HCT116 (cell line): Measurements from ENCODE around the gene PDCD2L. TPM values are rescaled to one million over a fixed set of nuclear protein-coding genes. Genes with fewer than 3 reads are reported as not detected.

ENCODE experiments used
- ATAC-seq: fragments of 200-7000 bp; cut with Tn5 transposase; 2 replicates; pipeline ENCODE4 v1.9.1; 2020; ENCODE audit warnings: mild to moderate bottlenecking, moderate library complexity
- BruUV-seq: library from RNA; stranded (reverse); fragments of 400-500 nt; replicated peaks from 2 replicates; lab custom pipeline; 2021; lab: Mats Ljungman, UMichigan
- CTCF ChIA-PET: fragments of 300-600 bp; sonication (Branson Sonifier 250); formaldehyde crosslinking; loops from one replicate; lab custom pipeline; 2021; ENCODE audit warnings: antibody characterized with exemption; lab: Charles Lee
- POLR2A ChIA-PET: fragments of 300-600, 350-600 bp; sonication (Branson Sonifier 250); formaldehyde crosslinking; loops from one replicate; lab custom pipeline; 2021; ENCODE audit warnings: antibody characterized with exemption; lab: Charles Lee
- RAD21 ChIA-PET, 2 experiments: fragments of 300-600 bp; sonication (Branson Sonifier 250); formaldehyde crosslinking; loops; one replicate each; lab custom pipeline; 2023; ENCODE audit warnings: low total read pairs in 2 of 2; ENCODE audit not compliant: uncharacterized antibody in 2 of 2, unreplicated experiment in 2 of 2, low non-redundant PET in 1 of 2; lab: Charles Lee
- DNase-seq: peaks from one replicate; pipeline ENCODE4 v3.0.0-alpha.2; 2010; ENCODE audit warnings: low read depth, low spot score
- H2AFZ ChIP-seq: fragments of 200-600 bp; shearing (Covaris generic), sonication (generic); 2 replicates; pipeline ENCODE4 v1.6.1; 2017; ENCODE audit warnings: low read depth, mixed run types, mixed read lengths, antibody characterized with exemption, low read length; ENCODE audit not compliant: poor library complexity, severe bottlenecking
- H3K27ac ChIP-seq: 2 replicates; pipeline ENCODE4 v1.5.1; 2012; ENCODE audit warnings: low read depth, low read length
- H3K27me3 ChIP-seq: fragments of 200-600 bp; sonication (generic); 2 replicates; pipeline ENCODE4 v1.6.1; 2016; ENCODE audit warnings: mixed run types, low read length, mixed read lengths; ENCODE audit not compliant: insufficient read depth
- H3K36me3 ChIP-seq, 2 experiments: fragments of 200-500 bp in 1 of 2; fragments of 200-600 bp in 1 of 2; sonication (Bioruptor generic) in 1 of 2; sonication (generic) in 1 of 2; 2 replicates each; pipeline versions ENCODE4 v1.5.1 to v1.6.1; 2014 to 2016; ENCODE audit warnings: low read length in 2 of 2, inconsistent platforms in 1 of 2, mixed read lengths in 1 of 2, mixed run types in 1 of 2; ENCODE audit not compliant: insufficient read depth in 2 of 2, control insufficient read depth in 1 of 2
- H3K4me1 ChIP-seq, 2 experiments: fragments of 200-600 bp in 1 of 2; sonication (generic) in 1 of 2; 2 replicates each; pipeline versions ENCODE4 v1.5.1 to v1.6.1; 2012 to 2017; ENCODE audit warnings: low read length in 2 of 2, inconsistent platforms in 1 of 2, mild to moderate bottlenecking in 1 of 2, mixed read lengths in 1 of 2, mixed run types in 1 of 2, moderate library complexity in 1 of 2; ENCODE audit not compliant: insufficient read depth in 2 of 2, control insufficient read depth in 1 of 2
- H3K4me2 ChIP-seq: fragments of 200-600 bp; sonication (generic); 2 replicates; pipeline ENCODE4 v1.6.1; 2017; ENCODE audit warnings: mixed run types, low read length, mixed read lengths
- H3K4me3 ChIP-seq, 2 experiments: fragments of 200-600 bp in 1 of 2; sonication (generic) in 1 of 2; replicated peaks in 1 of 2; 2 replicates each; pipeline ENCODE4 v1.5.1; 2011 to 2016; ENCODE audit warnings: low read length in 2 of 2, control low read depth in 1 of 2, low read depth in 1 of 2, mild to moderate bottlenecking in 1 of 2, mixed read lengths in 1 of 2, mixed run types in 1 of 2
- H3K79me2 ChIP-seq: fragments of 200-600 bp; sonication (generic); 2 replicates; pipeline ENCODE4 v1.6.1; 2017; ENCODE audit warnings: mild to moderate bottlenecking, mixed run types, low read length, moderate library complexity, mixed read lengths; ENCODE audit not compliant: insufficient read depth
- H3K9ac ChIP-seq: fragments of 200-600 bp; sonication (generic); 2 replicates; pipeline ENCODE4 v1.6.1; 2016; ENCODE audit warnings: low read length, mixed read lengths
- H3K9me2 ChIP-seq: fragments of 200-600 bp; sonication (generic), shearing (Covaris generic); 2 replicates; pipeline ENCODE4 v1.6.1; 2017; ENCODE audit warnings: mixed run types, mild to moderate bottlenecking, moderate library complexity; ENCODE audit not compliant: insufficient read depth
- H3K9me3 ChIP-seq, 2 experiments: fragments of 200-500 bp in 1 of 2; fragments of 200-600 bp in 1 of 2; sonication (Bioruptor generic) in 1 of 2; sonication (generic) in 1 of 2; 2 replicates each; pipeline ENCODE4 v1.6.1; 2014 to 2017; ENCODE audit warnings: low read length in 2 of 2, mixed read lengths in 2 of 2, inconsistent platforms in 1 of 2, low read depth in 1 of 2, mild to moderate bottlenecking in 1 of 2, mixed run types in 1 of 2, moderate library complexity in 1 of 2; ENCODE audit not compliant: control insufficient read depth in 1 of 2, insufficient read depth in 1 of 2
- H4K20me1 ChIP-seq: fragments of 200-600 bp; sonication (generic), shearing (Covaris generic); 2 replicates; pipeline ENCODE4 v1.6.1; 2017; ENCODE audit warnings: mixed run types, mild to moderate bottlenecking, moderate library complexity; ENCODE audit not compliant: insufficient read depth
- CBX3 ChIP-seq: IDR thresholded peaks from 2 replicates; pipeline ENCODE4 v1.6.1; 2012; ENCODE audit warnings: low read depth
- SP1 ChIP-seq: IDR thresholded peaks from 2 replicates; pipeline ENCODE4 v1.6.1; 2012; ENCODE audit warnings: low read depth
- ZFX ChIP-seq: fragments of 450-650 bp; IDR thresholded peaks from 2 replicates; pipeline ENCODE4 v1.6.1; 2017
- intact Hi-C: fragments of 100-400 bp; cut with micrococcal nuclease; formaldehyde crosslinking; loops from 2 replicates; pipeline ENCODE4 v1.10.0; 2022
- total RNA-seq: library from RNA; stranded (reverse); gene quantifications from one replicate; pipeline ENCODE4 v1.2.1, GENCODE V29; 2021; ENCODE audit not compliant: unreplicated experiment
- TF ChIP-seq, protein P1 (sequence below): IDR thresholded peaks from 2 replicates; pipeline ENCODE4 v1.6.1; 2012

PDCD2L gene
- total RNA-seq, 1 experiment from 2014 or later = 30.0 TPM

DNA sequence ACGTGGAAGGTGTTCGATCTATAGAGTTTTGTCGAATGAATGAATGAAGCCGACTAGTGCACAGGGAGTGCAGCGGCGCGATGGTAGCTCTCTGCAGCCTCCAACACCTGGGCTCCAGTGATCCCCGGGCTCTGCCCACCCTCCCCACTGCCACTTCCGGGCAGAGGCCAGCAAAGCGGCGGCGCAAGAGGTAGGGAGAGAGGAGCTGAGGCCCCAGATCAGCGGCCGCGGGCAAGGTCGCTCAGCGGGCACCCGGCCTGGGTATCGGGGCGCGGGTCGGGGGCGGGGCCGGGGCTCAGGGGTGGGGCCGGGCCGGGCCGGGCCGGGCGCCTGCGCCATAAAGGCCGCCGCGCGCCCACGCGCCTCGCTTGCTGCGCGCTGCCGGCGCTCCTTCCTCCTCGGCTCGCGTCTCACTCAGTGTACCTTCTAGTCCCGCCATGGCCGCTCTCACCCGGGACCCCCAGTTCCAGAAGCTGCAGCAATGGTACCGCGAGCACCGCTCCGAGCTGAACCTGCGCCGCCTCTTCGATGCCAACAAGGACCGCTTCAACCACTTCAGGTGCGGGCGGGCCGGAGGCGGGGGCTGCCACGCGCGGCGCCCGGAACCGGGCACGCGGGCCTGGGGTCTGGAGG lies 39.3 kb upstream of the PDCD2L start, which contains the start of gene GPI (continued):
- TF ChIP-seq CBX3 (no peak), SP1 (no peak)
- TF ChIP-seq, protein P1, sequence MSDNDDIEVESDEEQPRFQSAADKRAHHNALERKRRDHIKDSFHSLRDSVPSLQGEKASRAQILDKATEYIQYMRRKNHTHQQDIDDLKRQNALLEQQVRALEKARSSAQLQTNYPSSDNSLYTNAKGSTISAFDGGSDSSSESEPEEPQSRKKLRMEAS = no peak; the same call in 1 of the 2 replicates

DNA sequence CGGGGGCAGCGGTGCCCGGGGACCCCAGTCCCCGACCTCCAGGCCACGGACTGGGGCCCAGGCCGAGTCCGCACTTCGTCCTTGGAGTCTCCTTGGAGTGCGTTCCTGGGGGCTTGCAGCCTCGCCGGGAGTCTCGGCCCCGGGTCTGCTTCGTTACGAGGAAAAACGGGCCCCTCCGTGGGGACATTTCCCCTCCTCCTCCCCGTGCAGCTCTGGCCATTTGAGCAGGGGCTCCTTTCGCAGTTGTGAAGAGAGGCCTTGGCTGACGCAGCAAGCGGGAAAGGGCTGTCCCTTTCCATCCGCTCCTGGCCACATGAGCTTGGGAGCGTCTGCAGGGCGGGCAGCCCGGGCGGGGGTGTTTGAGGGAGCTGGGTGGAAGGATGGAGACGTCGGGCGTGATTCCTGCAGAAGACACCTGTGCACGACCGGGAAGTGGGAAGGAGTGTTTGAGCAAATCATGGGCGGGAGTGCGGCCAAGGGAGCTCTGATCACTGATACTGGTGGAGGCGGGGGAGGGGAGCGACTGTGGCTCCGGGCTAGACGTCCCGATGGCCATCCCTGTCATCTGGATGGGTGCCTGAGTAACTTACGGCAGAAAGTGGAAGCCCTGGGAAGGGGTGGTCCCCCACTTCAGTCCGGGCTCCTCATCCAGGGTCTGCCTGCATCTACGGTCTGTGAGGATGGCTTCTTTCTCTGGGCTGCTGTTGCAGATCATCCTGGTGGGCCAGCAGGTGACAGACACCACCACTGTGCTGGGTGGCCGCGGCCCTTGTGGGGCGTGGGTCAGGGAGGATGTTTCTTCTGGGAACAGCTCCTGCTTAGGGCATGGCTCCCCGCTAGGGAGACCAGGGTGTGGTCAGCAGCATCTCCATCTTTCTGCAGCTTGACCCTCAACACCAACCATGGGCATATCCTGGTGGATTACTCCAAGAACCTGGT lies 38.5 kb upstream of the PDCD2L start:
- peak; percentile 77; the same call in 1 of the 2 replicates for TF ChIP-seq ZFX
- TF ChIP-seq CBX3 = no peak
- ChIA-PET RAD21 (no interaction called here), POLR2A (interaction anchor here (1.5 kb wide), 1 partner anchor 7 kb away, joined by 3 read pairs; no protein-coding TSS in a partner anchor), CTCF (no interaction called here)
- Histone ChIP-seq H3K4me1 (peaks cover 14 to 28% of the 10 kb centered on the region in 2 experiments; a peak in 3 of 4 replicates), H3K36me3 (peaks cover 33 to 38% of the 10 kb centered on the region in 2 experiments; a peak in 3 of 4 replicates), H3K9me2 (no peaks in the 10 kb centered on the region), H3K9ac (peak overlapping the region; percentile 98), H2AFZ (no peak overlapping the region), H3K9me3 (no peaks in the 10 kb centered on the region), H3K27ac (peak overlapping the region; percentile 91), H3K4me2 (peak overlapping the region; percentile 97), H3K4me3 (peak overlapping the region; percentile 94 to 99), H4K20me1 (0 out of 2 replicates have a peak, but pooled peaks cover 6% of the 10 kb centered on the region), H3K27me3 (no peaks in the 10 kb centered on the region), H3K79me2 (peaks cover 57% of the 10 kb centered on the region)
- BruUV-seq = TSS peak; percentile 48
- DNase-seq (no peak), ATAC-seq (peak; percentile 29)
- intact Hi-C loops = no loop called here
